KMS-11 (cell line): ENCODE results near the gene NLK.
"Not testable (repeated sequence)": the region's sequence is repeated elsewhere in the genome, so short reads cannot be mapped to it uniquely, and the experiment has no call there.

Experiments used
- H2AFZ ChIP-seq: fragments of 200-600 bp; sonication (generic); 2 replicates; pipeline ENCODE4 v1.6.1; 2016; ENCODE audit warnings: antibody characterized with exemption, mixed run types, low read depth
- H3K27ac ChIP-seq: fragments of 200-600 bp; sonication (generic); 2 replicates; pipeline ENCODE4 v1.6.1; 2016; ENCODE audit warnings: mild to moderate bottlenecking, mixed run types
- H3K27me3 ChIP-seq: fragments of 200-600 bp; sonication (generic); 2 replicates; pipeline ENCODE4 v1.6.1; 2017; ENCODE audit warnings: mild to moderate bottlenecking, low read depth, mixed run types, moderate library complexity; ENCODE audit not compliant: insufficient read depth
- H3K36me3 ChIP-seq: fragments of 200-600 bp; sonication (generic); 2 replicates; pipeline ENCODE4 v1.6.1; 2017; ENCODE audit warnings: mild to moderate bottlenecking, mixed run types; ENCODE audit not compliant: insufficient read depth
- H3K4me1 ChIP-seq: fragments of 200-600 bp; sonication (generic); 2 replicates; pipeline ENCODE4 v1.6.1; 2016; ENCODE audit warnings: mild to moderate bottlenecking, low read depth, mixed run types; ENCODE audit not compliant: poor library complexity, severe bottlenecking
- H3K4me2 ChIP-seq: fragments of 200-600 bp; sonication (generic); 2 replicates; pipeline ENCODE4 v1.7.0; 2016; ENCODE audit warnings: mild to moderate bottlenecking, mixed run types
- H3K4me3 ChIP-seq: fragments of 200-600 bp; sonication (generic); IDR thresholded peaks from 2 replicates; pipeline ENCODE4 v1.6.1; 2017; ENCODE audit warnings: low read depth, low read length, mixed read lengths; ENCODE audit not compliant: insufficient read depth
- H3K79me2 ChIP-seq: fragments of 200-600 bp; sonication (generic); 2 replicates; pipeline ENCODE4 v1.6.1; 2016; ENCODE audit warnings: low read depth, mixed run types; ENCODE audit not compliant: insufficient read depth
- H3K9ac ChIP-seq: fragments of 200-600 bp; sonication (generic); 2 replicates; pipeline ENCODE4 v1.6.1; 2016; ENCODE audit warnings: mild to moderate bottlenecking, mixed run types
- H4K20me1 ChIP-seq: fragments of 200-600 bp; sonication (generic); 2 replicates; pipeline ENCODE4 v1.6.1; 2016; ENCODE audit warnings: mild to moderate bottlenecking, mixed run types; ENCODE audit not compliant: insufficient read depth
- CTCF ChIP-seq: fragments of 200-600 bp; sonication (generic); conservative IDR thresholded peaks from 2 replicates; pipeline ENCODE4 v1.6.1; 2017; ENCODE audit warnings: low read depth, mild to moderate bottlenecking, antibody characterized with exemption, low read length, moderate library complexity, mixed read lengths

NLK gene

GRCh38 chr17:28072936-28073533 is 30.6 kb downstream of the NLK start:
- H3K9ac ChIP-seq = no peak overlapping the region
- peaks cover 27% of the 10 kb centered on the region; the same call in 1 of the 2 replicates for H3K79me2 ChIP-seq
- no peak overlapping the region for H3K4me2 ChIP-seq
- no peaks in the 10 kb centered on the region for H3K36me3 ChIP-seq
- H4K20me1 ChIP-seq = no peaks in the 10 kb centered on the region
- H3K27me3 ChIP-seq = no peaks in the 10 kb centered on the region
- TF ChIP-seq CTCF = no peak
- no peak overlapping the region for H3K27ac ChIP-seq
- no peaks in the 10 kb centered on the region for H3K4me1 ChIP-seq
- H2AFZ ChIP-seq = no peak overlapping the region
- H3K4me3 ChIP-seq = no peak overlapping the region

GRCh38 chr17:28074010-28074409 is 31.5 kb downstream of the NLK start:
- H3K79me2 ChIP-seq = peaks cover 19% of the 10 kb centered on the region; the same call in 1 of the 2 replicates
- no peak overlapping the region for H2AFZ ChIP-seq
- H3K4me2 ChIP-seq = no peak overlapping the region
- H3K27ac ChIP-seq = no peak overlapping the region
- H3K4me1 ChIP-seq = peaks cover 8% of the 10 kb centered on the region
- H3K9ac ChIP-seq = no peak overlapping the region
- H4K20me1 ChIP-seq = no peaks in the 10 kb centered on the region
- H3K36me3 ChIP-seq = no peaks in the 10 kb centered on the region
- no peak for TF ChIP-seq CTCF
- H3K27me3 ChIP-seq = no peaks in the 10 kb centered on the region
- no peak overlapping the region for H3K4me3 ChIP-seq

GRCh38 chr17:28076144-28076543 is 33.7 kb downstream of the NLK start:
- Histone ChIP-seq H2AFZ (no peak overlapping the region), H3K36me3 (no peaks in the 10 kb centered on the region), H3K4me3 (no peak overlapping the region), H3K27ac (no peak overlapping the region), H3K79me2 (peaks cover 11% of the 10 kb centered on the region; the same call in 1 of the 2 replicates), H3K9ac (no peak overlapping the region), H3K4me1 (peaks cover 16% of the 10 kb centered on the region), H3K4me2 (no peak overlapping the region), H4K20me1 (no peaks in the 10 kb centered on the region), H3K27me3 (no peaks in the 10 kb centered on the region)
- TF ChIP-seq CTCF = no peak

GRCh38 chr17:28077140-28077539 is 34.7 kb downstream of the NLK start:
- not testable (repeated sequence) for H3K4me2 ChIP-seq, H4K20me1 ChIP-seq, H3K36me3 ChIP-seq, H3K9ac ChIP-seq, H3K27ac ChIP-seq, H2AFZ ChIP-seq, H3K27me3 ChIP-seq, H3K4me3 ChIP-seq
- peaks cover 16% of the 10 kb centered on the region for H3K4me1 ChIP-seq
- peaks cover 11% of the 10 kb centered on the region; the same call in 1 of the 2 replicates for H3K79me2 ChIP-seq
